HepG2 (cell line): ENCODE results near the gene MAN1A1. TPM values are rescaled to one million over a fixed set of nuclear protein-coding genes. Genes with fewer than 3 reads are reported as not detected.

Experiments used
- BCL3 ChIP-seq: sonication (generic); formaldehyde crosslinking; IDR thresholded peaks from 2 replicates; pipeline ENCODE4 v1.5.1; 2020; ENCODE audit warnings: mild to moderate bottlenecking, missing genetic modification reagents, moderate library complexity
- CBX5 ChIP-seq: sonication (generic); formaldehyde crosslinking; IDR thresholded peaks from 2 replicates; pipeline ENCODE4 v1.4.0; 2020; ENCODE audit warnings: missing genetic modification reagents, borderline replicate concordance
- CCDC6 ChIP-seq: sonication (generic); formaldehyde crosslinking; IDR thresholded peaks from 2 replicates; pipeline ENCODE4 v1.8.1; 2022; ENCODE audit warnings: mild to moderate bottlenecking, missing genetic modification reagents, moderate library complexity
- ELF3 ChIP-seq: IDR thresholded peaks from 2 replicates; pipeline ENCODE4 v1.6.1; 2016; ENCODE audit warnings: missing genetic modification reagents, missing compliant biosample characterization
- ISL2 ChIP-seq: sonication (generic); formaldehyde crosslinking; IDR thresholded peaks from 2 replicates; pipeline ENCODE4 v1.5.0; 2020; ENCODE audit warnings: missing genetic modification reagents
- JDP2 ChIP-seq: sonication (generic); formaldehyde crosslinking; IDR thresholded peaks from 2 replicates; pipeline ENCODE4 v1.8.1; 2022; ENCODE audit warnings: missing genetic modification reagents, borderline replicate concordance
- NFIB ChIP-seq: sonication (generic); formaldehyde crosslinking; IDR thresholded peaks from 2 replicates; pipeline ENCODE4 v1.9.0; 2021; ENCODE audit warnings: missing genetic modification reagents, mild to moderate bottlenecking, borderline replicate concordance
- RARA ChIP-seq: IDR thresholded peaks from 2 replicates; pipeline ENCODE4 v1.6.1; 2016; ENCODE audit warnings: missing genetic modification reagents, missing compliant biosample characterization
- SIX4 ChIP-seq: sonication (generic); formaldehyde crosslinking; IDR thresholded peaks from 2 replicates; pipeline ENCODE4 v1.4.0; 2020; ENCODE audit warnings: missing genetic modification reagents
- SOX13 ChIP-seq, 3 experiments: fragments of 450-650 bp in 1 of 3; sonication (generic) in 1 of 3; formaldehyde crosslinking in 1 of 3; IDR thresholded peaks in 2 of 3; conservative IDR thresholded peaks in 1 of 3; 2 replicates each; pipeline versions ENCODE4 v1.5.0 to v1.6.1; 2016 to 2020; ENCODE audit warnings: antibody characterized with exemption in 1 of 3, mild to moderate bottlenecking in 1 of 3, missing compliant biosample characterization in 1 of 3, missing genetic modification reagents in 1 of 3, moderate library complexity in 1 of 3
- SOX5 ChIP-seq: IDR thresholded peaks from 2 replicates; pipeline ENCODE4 v1.6.1; 2016; ENCODE audit warnings: borderline replicate concordance
- ZBTB4 ChIP-seq: sonication (generic); formaldehyde crosslinking; IDR thresholded peaks from 2 replicates; pipeline ENCODE4 v1.4.0; 2020; ENCODE audit warnings: missing genetic modification reagents, mild to moderate bottlenecking, borderline replicate concordance
- ZFP62 ChIP-seq: sonication (generic); formaldehyde crosslinking; IDR thresholded peaks from 2 replicates; pipeline ENCODE4 v1.4.0; 2020; ENCODE audit warnings: missing genetic modification reagents
- ZGPAT ChIP-seq: IDR thresholded peaks from 2 replicates; pipeline ENCODE4 v1.6.1; 2016; ENCODE audit warnings: mild to moderate bottlenecking
- ZNF10 ChIP-seq: sonication (generic); formaldehyde crosslinking; IDR thresholded peaks from 2 replicates; pipeline ENCODE4 v1.4.0; 2020; ENCODE audit warnings: mild to moderate bottlenecking, low read depth, missing genetic modification reagents, borderline replicate concordance
- ZNF136 ChIP-seq: sonication (generic); formaldehyde crosslinking; IDR thresholded peaks from 2 replicates; pipeline ENCODE4 v1.8.1; 2022; ENCODE audit warnings: low read depth, mild to moderate bottlenecking, moderate library complexity, missing genetic modification reagents
- ZNF142 ChIP-seq: sonication (generic); formaldehyde crosslinking; IDR thresholded peaks from 2 replicates; pipeline ENCODE4 v1.4.0; 2020; ENCODE audit warnings: missing genetic modification reagents
- ZNF468 ChIP-seq: sonication (generic); formaldehyde crosslinking; IDR thresholded peaks from 2 replicates; pipeline ENCODE4 v1.8.0; 2022; ENCODE audit warnings: mild to moderate bottlenecking, moderate library complexity, missing genetic modification reagents
- polyA plus RNA-seq, 8 experiments: library from polyadenylated mRNA; depleted of rRNA in 3 of 8; stranded (reverse) in 7 of 8; unstranded in 1 of 8; fragments of >200 nt; fragmentation: Illumina TruSeq in 4 of 8; extraction: Trizol in 4 of 8; gene quantifications; 2 replicates each; pipeline versions ENCODE4 v1.2.1 to v1.2.3, GENCODE V29; 2011 to 2016; ENCODE audit warnings: low read depth in 4 of 8, missing spikeins in 1 of 8, mixed read lengths in 1 of 8; ENCODE audit not compliant: insufficient read depth in 1 of 8
- total RNA-seq, 5 experiments: library from RNA; depleted of rRNA; stranded (reverse); fragments of >200 nt; fragmentation: Illumina TruSeq; extraction: Trizol; gene quantifications; 2 replicates each; pipeline ENCODE4 v1.2.3, GENCODE V29; 2016; ENCODE audit warnings: low read depth in 1 of 5

Gene MAN1A1
- total and polyA plus RNA-seq, 2 of the 13 experiments (the other 11 are each of a cell fraction or from before 2014, with no cell fraction given): 156 to 236 TPM

GRCh38 chr6:119308048-119308570, 41.5 kb downstream of the MAN1A1 start (continued):
- TF ChIP-seq ZNF142 (CRISPR knock-in tag): no peak
- no peak for TF ChIP-seq SIX4
- TF ChIP-seq CCDC6: no peak
- TF ChIP-seq NFIB (CRISPR knock-in tag): no peak
- peak; percentile 73 for TF ChIP-seq RARA (CRISPR knock-in tag)
- TF ChIP-seq JDP2 (CRISPR knock-in tag): no peak
- TF ChIP-seq ZGPAT: peak; percentile 82
- no peak for TF ChIP-seq ZBTB4 (CRISPR knock-in tag)
- no peak for TF ChIP-seq ZNF136 (CRISPR knock-in tag)
- TF ChIP-seq ISL2: peak; percentile 61
- no peak for TF ChIP-seq ZNF468
- TF ChIP-seq ELF3 (CRISPR knock-in tag): peak; percentile 60
- no peak for TF ChIP-seq ZFP62 (CRISPR knock-in tag)
- TF ChIP-seq ZNF10 (CRISPR knock-in tag): no peak
- no peak for TF ChIP-seq CBX5 (CRISPR knock-in tag)
- TF ChIP-seq SOX13 (IDR thresholded peaks at IDR 0.05): no peak
- TF ChIP-seq SOX13 (CRISPR knock-in tag; conservative IDR thresholded peaks at IDR 0.05 in 1 of 2, IDR thresholded peaks at IDR 0.05 in 1 of 2): peak in 1 of 2 experiments; percentile 72; a peak in 2 of 4 replicates
- no peak for TF ChIP-seq BCL3 (CRISPR knock-in tag)
- TF ChIP-seq SOX5 (CRISPR knock-in tag): peak; percentile 73
